ELR (cell line): ENCODE measurements around the gene PDE4D.

ENCODE experiments used
- DNase-seq: peaks from one replicate; pipeline ENCODE4 v3.0.0-alpha.2; 2015; ENCODE audit warnings: low read depth

The PDE4D gene

GRCh38 chr5:59358005-59358861 lies 535.3 kb downstream of the PDE4D start:
- no peak for DNase-seq

GRCh38 chr5:59357381-59357977 lies 536.0 kb downstream of the PDE4D start:
- DNase-seq: no peak

GRCh38 chr5:59356813-59357380 lies 536.6 kb downstream of the PDE4D start:
- no peak for DNase-seq

- DNase-seq: no peak
Measured at GRCh38 chr5:59354811-59355210, 538.7 kb downstream of the PDE4D start.

- peak; percentile 8 for DNase-seq
Measured at GRCh38 chr5:59354274-59354673, 539.3 kb downstream of the PDE4D start.

- no peak for DNase-seq
Measured at GRCh38 chr5:59351076-59351794, 542.3 kb downstream of the PDE4D start.

- peak; percentile 16 for DNase-seq
Measured at GRCh38 chr5:59348189-59348588, 545.3 kb downstream of the PDE4D start.

- no peak for DNase-seq
Measured at GRCh38 chr5:59346982-59347381, 546.5 kb downstream of the PDE4D start.

- DNase-seq: no peak
Measured at GRCh38 chr5:59346514-59346913, 547.0 kb downstream of the PDE4D start.

GRCh38 chr5:59342181-59342580 lies 551.3 kb downstream of the PDE4D start:
- no peak for DNase-seq

- DNase-seq: no peak
Measured at GRCh38 chr5:59341760-59342159, 551.8 kb downstream of the PDE4D start.

- DNase-seq: no peak
Measured at GRCh38 chr5:59341155-59341554, 552.4 kb downstream of the PDE4D start.

GRCh38 chr5:59340637-59341036 lies 552.9 kb downstream of the PDE4D start:
- DNase-seq: no peak

- no peak for DNase-seq
Measured at GRCh38 chr5:59337240-59337639, 556.3 kb downstream of the PDE4D start.

- DNase-seq: peak; percentile 12
Measured at GRCh38 chr5:59335544-59335943, 558.0 kb downstream of the PDE4D start.

- DNase-seq: no peak
Measured at GRCh38 chr5:59333416-59333815, 560.1 kb downstream of the PDE4D start.

- no peak for DNase-seq
Measured at GRCh38 chr5:59332236-59332973, 561.1 kb downstream of the PDE4D start.

GRCh38 chr5:59330680-59331079 lies 562.8 kb downstream of the PDE4D start:
- no peak for DNase-seq

- DNase-seq: peak; percentile 8
Measured at GRCh38 chr5:59328709-59329296, 564.7 kb downstream of the PDE4D start.

- DNase-seq: no peak
Measured at GRCh38 chr5:59327191-59327980, 566.1 kb downstream of the PDE4D start.

GRCh38 chr5:59326596-59326995 lies 566.9 kb downstream of the PDE4D start:
- DNase-seq: no peak
